Spleen (tissue), 7 donors: ENCODE measurements around the gene TAB2.

ENCODE experiments used
- POLR2AphosphoS5 ChIP-seq, 3 donors: sonication (generic); formaldehyde crosslinking; IDR thresholded peaks; one replicate each; pipeline ENCODE4 v1.5.1; 2017; ENCODE audit warnings: antibody characterized with exemption in 3 of 3
- TF ChIP-seq, protein P1 (sequence below), 11 experiments: fragments of 200-600 bp in 7 of 11; fragments of 450-650 bp in 4 of 11; sonication (generic) in 4 of 11; IDR thresholded peaks in 8 of 11; conservative IDR thresholded peaks in 3 of 11; 1 replicate in 7 of 11; 2 replicates in 4 of 11; pipeline versions ENCODE4 v1.4.0 to v1.8.0; 2016 to 2021; ENCODE audit warnings: antibody characterized with exemption in 11 of 11, inconsistent platforms in 4 of 11, mild to moderate bottlenecking in 1 of 11
- donor health status: DM: no; HTN: no; CAD: no; lungs with moderate emphysema.
- donor health status: DM: no; HTN: no; CAD: no.
- donor health status: DM: no; HTN: no; CAD: no.

DNA sequence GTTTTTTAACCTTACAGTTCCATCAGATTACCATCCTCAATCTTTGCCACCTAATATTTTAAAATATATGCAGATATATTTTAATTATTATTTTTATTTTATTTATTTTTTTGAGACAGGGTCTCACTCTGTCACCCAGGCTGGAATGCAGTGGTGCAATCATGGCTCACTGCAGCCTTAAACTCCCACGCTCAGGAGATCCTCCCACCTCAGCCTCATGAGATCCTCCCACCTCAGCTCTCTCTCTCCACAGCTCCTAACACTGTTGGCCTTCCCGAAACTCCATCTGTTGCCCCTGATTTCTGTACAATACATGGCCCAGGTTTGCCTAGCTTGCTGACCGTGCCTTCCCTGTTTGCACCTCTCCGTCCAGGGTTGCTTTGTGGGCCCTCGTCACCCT, 4.4 kb upstream of the TAB2 start:
- TF ChIP-seq, protein P1, sequence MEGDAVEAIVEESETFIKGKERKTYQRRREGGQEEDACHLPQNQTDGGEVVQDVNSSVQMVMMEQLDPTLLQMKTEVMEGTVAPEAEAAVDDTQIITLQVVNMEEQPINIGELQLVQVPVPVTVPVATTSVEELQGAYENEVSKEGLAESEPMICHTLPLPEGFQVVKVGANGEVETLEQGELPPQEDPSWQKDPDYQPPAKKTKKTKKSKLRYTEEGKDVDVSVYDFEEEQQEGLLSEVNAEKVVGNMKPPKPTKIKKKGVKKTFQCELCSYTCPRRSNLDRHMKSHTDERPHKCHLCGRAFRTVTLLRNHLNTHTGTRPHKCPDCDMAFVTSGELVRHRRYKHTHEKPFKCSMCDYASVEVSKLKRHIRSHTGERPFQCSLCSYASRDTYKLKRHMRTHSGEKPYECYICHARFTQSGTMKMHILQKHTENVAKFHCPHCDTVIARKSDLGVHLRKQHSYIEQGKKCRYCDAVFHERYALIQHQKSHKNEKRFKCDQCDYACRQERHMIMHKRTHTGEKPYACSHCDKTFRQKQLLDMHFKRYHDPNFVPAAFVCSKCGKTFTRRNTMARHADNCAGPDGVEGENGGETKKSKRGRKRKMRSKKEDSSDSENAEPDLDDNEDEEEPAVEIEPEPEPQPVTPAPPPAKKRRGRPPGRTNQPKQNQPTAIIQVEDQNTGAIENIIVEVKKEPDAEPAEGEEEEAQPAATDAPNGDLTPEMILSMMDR (IDR thresholded peaks at IDR 0.05 in 8 of 11, conservative IDR thresholded peaks at IDR 0.05 in 3 of 11) = no peak
- TF ChIP-seq POLR2AphosphoS5 (IDR thresholded peaks at IDR 0.05) = no peak
